NK-92 (cell line): Measurements from ENCODE around the gene PPOX.

Source experiments
- DNase-seq: peaks from one replicate; lab custom pipeline; 2025; ENCODE audit not compliant: unreplicated experiment; lab: John Stamatoyannopoulos, UW

Gene PPOX

DNA sequence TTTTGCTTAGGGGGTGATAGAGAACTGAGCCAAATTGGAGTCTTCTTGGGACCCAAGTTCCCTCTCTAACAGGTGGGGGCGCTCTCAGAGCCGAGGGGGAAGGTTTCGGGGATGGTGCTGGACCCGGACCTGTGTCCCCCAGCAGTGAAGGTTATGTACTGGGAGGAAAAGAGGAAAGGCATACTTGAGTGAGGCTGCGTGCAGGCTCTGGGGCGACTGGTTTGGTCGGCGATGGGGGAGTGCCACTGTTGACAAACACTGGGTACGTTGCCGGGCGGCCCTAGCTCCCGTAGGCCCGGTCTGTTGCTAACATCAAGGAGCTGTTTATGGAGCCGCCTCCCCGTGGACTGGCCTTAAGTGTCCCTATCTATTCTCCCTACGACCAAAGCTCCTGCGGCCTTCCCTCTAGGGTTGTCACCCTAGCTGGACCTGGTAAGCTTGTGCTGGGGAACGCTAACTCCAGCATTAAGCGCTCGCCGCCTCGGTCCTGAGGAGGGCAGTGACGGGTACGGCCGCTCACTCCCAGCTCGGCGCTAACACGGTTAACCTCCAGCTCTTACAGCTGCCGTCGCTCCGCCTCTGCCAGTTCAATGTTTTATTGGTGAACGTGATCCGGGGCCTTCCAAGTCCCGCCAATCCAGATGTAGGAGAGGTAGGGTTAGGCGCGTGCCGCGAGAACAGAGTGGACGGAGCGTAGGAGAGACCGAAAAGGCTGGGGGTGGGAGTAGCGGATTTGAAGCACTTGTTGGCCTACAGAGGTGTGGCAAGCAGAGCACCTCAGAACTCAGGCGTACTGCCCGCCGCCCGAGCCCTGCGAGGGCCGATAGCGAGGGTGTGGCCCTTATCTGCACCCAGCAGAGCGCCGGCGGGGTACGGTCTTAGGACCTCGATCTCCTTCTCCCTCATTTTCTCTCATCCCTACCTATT, at the start of gene PPOX:
Gene PPOX, plus strand, starts transcription at position 685 of the 927 bp plus-strand sequence. CDS start 422 bp downstream, outside the sequence.
- DNase-seq = peak; percentile 66

DNA sequence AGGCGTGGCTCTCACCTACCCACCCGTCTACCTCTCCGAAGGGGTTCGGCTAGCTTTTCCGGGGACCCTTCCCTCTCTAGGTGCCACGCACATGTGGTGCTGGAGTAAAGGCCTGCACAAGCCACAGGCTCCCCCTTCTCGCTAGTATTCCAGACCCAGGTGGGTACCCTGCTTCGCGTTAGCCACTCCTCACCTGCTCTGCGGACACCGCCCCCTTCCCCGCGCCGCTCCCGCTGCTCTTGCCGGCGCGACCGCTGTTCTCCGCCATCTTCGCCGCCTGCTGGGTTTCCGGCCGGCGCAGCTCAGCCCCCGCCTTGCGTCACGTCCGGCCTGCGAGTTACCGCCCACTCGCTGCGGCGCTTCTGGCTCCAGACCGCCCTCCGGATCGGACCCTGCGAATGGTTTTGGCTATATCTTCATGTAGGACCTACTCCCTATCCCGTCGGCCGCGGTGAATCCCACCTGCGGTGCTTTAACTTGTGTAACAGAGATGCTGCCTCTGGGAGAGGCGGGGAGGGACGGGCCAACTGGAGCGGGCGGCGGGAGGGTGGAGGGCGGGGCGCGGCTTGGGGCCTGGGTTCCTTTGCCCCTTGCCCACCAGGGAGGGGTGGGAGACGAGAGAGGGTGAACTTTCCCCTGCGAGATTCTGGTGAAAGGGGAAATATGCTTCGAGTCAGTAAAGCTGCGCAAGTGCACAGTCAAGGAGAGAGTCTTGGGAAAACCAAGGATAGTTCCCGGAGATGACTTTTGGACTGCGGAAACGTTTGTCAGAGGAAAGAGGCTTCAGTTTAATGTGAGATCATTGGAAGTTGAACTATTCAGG, 48.3 kb upstream of the PPOX start, which contains the start of the genes NIT1 and PFDN2:
Gene NIT1, plus strand, starts transcription at position 347 of the 823 bp plus-strand sequence. Its CDS starts 72 bp downstream, at position 419.
Gene PFDN2, minus strand, starts transcription at position 279 of the 823 bp plus-strand sequence. Its CDS starts 11 bp downstream, at position 268.
- DNase-seq = no peak

DNA sequence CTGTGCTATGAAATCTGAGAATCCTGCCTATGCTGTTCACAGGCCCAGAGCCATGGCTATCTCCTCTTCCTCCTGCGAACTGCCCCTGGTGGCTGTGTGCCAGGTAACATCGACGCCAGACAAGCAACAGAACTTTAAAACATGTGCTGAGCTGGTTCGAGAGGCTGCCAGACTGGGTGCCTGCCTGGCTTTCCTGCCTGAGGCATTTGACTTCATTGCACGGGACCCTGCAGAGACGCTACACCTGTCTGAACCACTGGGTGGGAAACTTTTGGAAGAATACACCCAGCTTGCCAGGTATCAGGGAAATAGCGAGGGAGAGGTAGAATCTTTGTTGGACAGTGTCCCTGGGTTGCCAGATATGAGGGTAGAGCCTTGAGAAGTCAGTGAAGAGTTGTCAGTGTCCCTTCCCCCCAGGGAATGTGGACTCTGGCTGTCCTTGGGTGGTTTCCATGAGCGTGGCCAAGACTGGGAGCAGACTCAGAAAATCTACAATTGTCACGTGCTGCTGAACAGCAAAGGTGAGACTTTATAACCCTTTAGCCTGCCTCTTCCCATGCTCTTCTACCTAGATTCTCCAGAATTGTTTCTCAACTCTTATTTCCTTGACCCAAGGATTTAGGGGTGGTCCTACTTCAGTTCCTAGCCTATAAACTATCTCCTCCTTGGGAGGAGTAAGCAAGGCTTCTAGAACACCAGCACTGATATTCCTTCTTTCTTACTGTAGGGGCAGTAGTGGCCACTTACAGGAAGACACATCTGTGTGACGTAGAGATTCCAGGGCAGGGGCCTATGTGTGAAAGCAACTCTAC, 46.9 kb upstream of the PPOX start:
- DNase-seq = no peak

DNA sequence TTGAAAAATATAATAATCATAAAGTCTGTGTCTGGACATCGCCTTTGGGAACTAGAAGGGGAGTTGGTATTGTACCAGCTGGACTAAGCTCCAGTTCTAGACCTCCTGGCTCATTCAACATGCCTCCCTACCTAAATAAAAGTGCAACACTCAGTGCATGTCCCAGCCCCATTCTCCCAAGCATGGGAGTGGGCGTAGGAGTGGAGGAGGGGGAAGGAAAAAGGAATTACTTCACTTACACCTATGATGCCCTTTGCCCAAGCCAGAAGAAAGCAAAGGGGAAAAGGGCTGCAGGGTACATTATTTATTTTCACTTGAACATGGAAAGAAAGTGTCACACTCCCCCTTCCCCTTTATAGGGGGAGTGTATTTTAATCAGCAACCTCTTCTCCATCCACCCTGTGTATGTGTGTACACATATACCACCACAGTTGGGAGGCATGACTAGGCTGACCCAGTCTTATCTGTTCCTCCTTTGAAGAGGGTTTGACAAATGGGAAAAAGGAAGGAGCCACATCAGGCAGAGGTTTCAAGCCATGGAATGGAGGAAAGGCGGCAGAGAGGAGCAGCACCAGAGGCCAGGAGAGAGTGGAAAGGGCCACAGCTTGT, 45.1 kb upstream of the PPOX start:
- DNase-seq = no peak

DNA sequence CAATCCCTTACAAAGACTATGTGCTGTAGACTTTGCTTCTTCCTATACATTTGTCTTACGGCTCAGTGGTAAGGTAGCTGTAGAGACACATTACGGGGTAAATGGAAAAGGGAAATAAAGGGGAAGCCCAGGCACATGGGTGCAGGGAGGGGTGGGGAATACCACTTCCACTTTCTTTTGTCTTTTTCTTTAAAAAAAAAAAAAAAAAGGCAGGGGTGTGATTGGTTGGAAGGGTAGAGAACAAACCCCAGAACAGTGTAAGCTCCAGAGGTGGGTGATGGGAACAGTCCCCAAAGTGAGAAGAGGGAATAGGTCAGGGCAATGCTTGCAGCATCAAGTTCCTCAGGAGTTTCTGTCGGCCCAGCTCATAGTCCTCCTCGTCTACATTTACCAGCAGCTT, 44.4 kb upstream of the PPOX start:
- DNase-seq = no peak

DNA sequence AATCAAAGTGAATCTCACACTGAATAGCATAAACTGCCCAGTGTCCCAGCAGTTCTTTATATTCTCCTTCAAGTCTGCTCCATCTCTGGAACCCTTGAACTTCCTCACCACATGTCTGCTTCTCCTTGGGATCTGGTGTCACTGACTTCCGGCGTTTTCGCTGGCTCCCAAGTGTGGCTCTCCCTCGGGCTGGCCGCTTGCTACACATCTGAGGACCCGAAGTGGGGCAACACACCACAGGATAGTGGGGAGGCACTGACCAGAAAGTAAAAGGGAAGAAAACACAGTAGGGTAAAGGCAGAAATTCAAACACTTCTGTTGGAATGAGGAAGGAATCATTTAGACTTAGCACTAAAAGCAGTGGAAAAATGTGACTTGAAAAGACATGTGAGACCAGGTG, 43.3 kb upstream of the PPOX start:
- no peak for DNase-seq

DNA sequence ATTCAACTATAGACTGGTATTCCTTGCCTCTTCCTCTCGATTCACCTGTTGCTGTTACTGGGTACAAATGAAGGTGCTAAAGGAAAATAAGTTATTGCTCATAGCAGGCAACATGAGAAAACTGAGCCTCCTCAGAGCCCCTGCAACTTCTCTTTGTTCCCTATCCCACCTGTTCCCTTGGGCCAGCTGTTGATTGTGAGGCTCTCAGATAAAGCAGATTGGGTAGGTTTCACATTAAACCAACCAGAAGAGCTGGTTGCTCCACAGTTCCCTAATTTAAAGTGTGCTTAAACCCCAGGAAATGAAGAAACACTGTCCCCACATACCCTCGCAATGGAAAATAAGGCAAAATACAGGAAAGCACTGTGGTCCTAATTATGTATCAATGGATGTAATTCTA, 38.6 kb upstream of the PPOX start:
- no peak for DNase-seq

DNA sequence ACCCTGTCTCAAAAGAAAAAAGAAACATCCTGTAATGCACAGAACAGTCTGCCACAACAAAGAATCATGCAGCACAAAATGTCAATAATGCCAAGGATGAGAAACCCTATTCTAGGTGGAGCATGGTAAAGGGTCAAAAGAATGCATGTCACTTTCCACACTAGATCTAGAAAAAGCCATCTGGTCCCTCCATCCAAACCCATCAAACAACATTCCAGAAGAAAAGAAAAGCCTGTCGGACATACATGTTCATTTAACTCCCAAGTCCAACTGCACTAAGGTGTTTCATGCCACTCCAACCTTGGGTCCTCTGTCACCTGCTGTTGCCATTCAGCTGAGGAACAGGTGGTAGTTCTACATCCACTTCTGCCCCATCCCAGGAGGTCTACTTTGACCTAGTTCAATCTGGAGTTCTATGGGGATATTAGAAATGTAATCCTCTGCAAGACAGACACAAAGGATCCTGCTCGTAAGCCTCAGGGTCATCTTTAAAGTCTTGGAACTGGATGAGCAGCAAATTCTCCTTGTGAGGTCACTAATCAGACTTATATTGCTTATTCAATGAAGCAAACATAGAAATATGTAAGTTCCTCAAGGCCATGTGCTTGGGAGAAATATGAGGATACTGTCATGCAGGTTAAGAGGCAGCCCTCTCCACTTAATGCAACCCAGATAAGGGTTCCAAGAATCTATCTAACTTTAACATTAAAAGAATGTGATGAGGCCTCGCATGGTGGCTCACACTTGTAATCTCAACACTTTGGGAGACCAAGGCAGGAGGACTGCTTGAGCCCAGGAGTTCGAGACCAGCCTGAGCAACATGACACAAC, 37.4 kb upstream of the PPOX start:
- no peak for DNase-seq

DNA sequence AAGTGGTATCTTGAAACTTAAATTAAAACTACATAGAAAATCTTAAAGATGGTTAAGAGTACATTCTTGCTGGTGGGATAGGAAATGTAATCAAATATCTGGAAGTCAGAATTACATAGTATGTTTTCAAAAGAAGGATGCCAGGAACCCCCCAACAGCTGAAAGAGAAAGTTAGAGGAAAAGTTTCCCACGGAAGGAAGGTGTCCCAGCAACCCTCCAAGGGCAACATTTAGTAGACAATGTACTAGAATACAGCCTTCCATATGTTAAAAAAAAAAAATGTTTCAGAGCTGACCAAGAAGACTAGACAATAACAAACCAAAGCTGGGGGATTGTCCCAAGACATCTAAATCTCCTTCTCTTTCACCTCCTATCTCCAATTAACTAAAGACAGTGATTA, 36.0 kb upstream of the PPOX start:
- DNase-seq = no peak

DNA sequence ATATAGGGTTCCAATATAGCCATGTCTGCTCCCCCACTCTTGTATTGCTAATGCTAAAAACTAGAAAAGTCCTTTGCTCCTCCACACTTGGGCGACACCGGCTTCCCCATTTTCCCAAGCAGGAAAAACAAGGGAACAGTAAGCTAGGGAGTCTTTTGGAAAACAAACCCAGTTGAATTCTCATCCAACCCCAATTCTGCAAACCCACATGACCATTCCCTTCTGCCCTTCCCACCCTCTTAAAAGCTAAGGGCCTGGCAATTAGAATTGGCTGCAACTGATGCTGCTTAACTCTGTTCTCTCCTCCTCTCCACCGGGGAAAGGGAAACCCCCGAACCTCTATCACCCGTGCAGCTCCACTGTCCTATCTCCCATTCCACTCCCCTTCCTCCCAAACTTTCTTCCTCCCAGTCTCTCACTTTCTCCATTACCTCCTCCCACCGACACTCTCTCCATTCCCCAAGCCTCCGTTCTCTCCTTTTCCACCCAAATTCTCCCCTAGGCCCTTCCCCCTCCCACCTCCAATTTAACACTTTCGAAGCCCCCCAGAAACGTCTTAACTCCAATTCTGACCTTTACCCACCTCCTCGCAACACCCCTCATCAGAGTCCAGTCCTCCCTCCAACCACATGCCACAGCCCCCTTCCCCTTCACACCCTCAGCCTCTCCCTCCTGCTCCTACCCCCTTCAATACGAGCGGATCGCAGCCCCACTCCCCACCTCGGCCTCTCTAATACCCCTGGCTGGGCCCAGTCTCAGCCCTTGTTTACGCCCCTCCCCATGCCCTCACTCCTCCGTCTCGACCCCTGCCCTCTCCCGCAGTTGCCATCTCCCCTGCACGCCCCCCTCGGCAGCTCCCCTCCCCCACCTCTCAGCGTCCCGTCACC, 34.5 kb upstream of the PPOX start:
- no peak for DNase-seq

DNA sequence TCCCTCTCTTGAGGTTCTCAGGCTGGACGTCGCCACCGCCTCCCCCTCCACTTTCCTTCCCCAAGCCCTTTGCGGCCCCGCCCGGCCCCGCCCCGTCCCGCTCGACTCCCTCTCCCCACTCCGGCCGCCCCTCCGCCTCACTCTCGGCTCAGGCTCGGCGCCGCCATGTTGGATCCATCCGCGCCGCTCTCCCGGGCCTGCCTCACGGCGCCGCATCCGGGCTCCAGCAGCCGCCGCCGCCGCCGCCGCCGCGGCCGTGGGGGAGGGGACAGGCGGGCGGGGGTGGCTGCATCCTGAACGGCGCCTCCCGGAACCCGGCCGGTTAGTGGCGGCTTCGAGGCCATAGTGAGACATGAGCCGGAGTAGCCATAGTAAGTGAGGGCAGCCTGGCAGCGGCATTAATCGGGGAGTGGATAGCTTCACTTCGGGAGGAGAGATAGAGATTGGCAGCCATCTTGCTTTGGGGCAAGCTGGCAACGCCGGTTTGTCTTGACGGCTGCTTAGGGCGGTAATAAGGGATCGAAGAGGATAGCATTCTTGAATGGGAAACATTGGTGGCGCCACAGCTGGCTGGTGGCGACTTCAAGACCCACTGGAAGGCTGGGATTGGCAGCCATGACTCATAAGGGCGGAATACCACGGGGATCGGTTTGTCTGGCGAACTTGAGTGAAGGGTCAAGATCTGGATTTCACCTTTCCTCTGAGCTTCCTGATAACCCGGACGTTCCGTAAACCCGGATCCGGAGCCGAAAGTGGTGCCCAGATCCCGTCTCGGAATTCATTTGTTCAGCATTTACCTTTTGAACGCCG, 33.6 kb upstream of the PPOX start, which contains the start of gene DEDD:
Gene DEDD, minus strand, starts transcription at position 258 of the 810 bp plus-strand sequence. CDS start 8,205 bp downstream, outside the sequence.
- DNase-seq = peak; percentile 45

DNA sequence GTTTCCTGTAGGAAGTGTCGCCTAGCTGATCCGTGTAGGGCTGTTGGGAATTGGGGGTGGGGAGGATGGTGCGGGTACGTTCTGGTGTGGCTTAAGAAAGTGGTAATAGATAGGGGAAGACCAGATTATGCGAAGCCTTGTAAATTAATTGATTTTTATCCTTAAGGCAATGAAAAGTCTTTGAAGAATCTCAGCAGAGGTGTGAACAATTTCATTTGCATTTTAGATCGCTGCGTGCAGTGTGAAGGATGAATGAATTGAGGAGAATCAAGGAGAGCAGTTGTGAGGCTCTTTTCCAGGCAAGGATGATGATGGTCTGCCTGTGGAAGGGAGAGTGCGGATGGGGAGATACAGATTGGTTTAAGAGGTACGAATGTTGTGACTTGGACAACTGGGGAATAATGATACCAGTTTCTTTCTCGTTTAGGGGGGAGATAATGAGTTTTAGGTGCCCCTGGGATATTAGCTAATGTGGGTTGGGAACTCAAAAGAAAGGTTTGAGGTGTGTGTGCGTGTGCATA, 32.9 kb upstream of the PPOX start:
- DNase-seq = no peak

DNA sequence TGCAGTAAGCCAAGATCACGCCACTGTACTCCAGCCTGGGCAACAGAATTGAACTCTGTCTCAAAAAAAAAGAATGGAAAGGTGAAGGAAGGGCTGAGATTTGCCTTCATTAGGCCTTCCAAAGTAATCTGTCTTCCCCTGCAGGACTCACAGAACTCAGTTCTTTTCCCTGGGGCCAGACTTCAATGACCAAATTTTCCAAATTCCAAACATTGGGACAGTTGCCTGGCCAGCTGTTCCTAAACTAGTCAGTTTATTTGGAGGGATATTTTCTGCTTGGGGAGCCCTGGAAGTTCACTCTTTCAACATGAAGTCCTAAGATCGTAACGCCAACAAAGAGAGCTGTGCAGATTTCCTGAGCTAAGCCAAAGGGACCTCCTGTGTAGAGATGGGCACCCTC, 28.3 kb upstream of the PPOX start:
- DNase-seq = no peak

DNA sequence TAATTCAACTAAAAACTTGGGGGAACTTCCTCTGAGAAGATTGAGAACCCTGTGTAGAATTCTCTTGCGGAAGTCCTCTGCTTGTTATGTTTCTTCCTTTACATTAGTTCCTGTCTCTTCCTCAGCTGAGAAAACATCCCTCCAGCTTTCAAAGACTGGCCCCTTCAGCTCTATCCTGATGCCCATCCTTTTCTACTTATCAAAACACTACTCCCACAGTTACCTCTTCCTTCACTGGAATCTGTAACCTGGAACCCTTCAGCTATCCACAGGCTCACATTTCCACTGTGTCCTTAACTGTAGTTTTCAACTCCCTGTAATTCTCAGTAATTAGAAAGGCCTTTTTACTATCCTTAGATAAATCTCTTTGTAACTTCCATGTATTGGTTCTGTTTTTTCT, 27.8 kb upstream of the PPOX start:
- DNase-seq = no peak

DNA sequence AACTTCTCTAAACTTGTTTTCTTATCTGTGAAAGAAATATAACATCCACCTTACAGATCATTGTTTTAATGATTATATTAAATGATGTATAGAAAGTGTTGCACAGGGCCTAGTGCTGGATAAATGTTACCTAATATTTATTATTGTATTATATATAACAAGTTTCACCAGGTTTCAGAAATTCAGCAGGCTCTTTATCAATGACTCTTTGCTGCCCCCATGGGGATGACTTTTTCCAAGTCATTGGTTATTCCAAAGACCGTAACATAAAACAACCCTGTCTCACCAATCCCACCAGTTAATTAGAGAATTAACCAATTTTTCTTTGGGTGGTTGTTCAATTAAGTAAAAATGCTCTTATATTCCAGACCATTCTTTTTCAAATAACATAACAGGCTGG, 26.5 kb upstream of the PPOX start:
- DNase-seq = no peak

DNA sequence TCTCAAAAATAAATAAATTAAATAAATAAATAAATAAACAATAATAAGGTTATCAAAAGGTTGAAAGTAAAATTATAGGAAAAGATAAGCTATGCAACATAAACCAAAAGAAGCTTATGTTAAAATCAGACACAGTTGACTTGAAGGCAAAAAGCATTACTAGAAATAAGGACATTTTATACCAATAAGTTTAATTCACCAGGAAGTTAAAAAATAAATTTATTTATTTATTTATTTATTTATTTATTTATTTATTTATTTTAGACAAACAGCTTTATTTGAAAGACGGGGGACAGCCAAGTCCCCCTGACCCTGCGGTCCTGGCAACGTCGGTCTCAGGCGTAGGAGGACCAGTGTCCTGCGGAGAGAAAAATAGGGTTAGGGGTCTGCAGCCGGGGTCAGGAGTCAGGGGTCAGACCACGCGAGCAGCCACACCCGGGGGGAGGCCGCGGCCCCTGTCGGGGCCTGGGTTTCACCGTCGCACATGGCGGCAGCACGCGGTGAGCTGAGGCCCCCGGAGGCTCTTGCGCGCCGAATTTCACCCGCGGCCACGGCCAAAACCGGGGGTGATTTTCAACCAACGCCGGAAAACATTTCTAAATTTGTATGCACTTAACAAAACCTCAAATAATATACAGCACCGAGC, 25.3 kb upstream of the PPOX start:
- no peak for DNase-seq

DNA sequence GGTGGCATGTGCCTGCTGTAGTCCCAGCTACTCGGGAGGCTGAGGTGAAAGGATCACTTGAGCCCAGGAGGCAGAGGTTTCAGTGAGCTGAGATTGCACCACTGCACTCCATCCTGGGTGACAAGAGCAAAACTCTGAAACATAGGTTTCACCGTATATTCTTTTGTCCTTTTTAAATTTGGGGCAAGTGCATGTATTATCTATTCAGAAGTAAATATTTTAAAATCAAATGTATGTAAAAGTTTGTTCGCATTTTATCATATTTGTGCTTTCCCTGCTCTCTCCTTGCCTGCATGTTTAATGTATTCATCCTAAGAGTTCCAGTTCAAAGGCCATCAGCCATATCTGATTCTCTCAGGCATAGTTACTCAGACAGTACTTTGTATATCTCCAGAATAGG, 20.4 kb upstream of the PPOX start:
- DNase-seq = no peak
